Prostate gland (tissue), 2 donors: Measurements from ENCODE around the gene ASCL5. TPM values are rescaled to one million over a fixed set of nuclear protein-coding genes. Genes with fewer than 3 reads are reported as not detected.
A peak's percentile ranks its signal among the peaks of the same experiment; 100 is the strongest.

ENCODE experiments used
- DNase-seq: peaks from one replicate; pipeline ENCODE4 v3.0.0-alpha.2; 2019; ENCODE audit warnings: low spot score
- H3K27ac ChIP-seq, 2 donors: fragments of 200-600 bp; sonication (generic); 2 replicates each; pipeline ENCODE4 v1.5.1; 2017 to 2019
- H3K27me3 ChIP-seq: fragments of 200-600 bp; sonication (generic); replicated peaks from 2 replicates; pipeline ENCODE4 v1.5.1; 2019; ENCODE audit not compliant: insufficient read depth
- H3K36me3 ChIP-seq, 2 donors: fragments of 200-600 bp; sonication (generic); 1 replicate in 1 of 2; 2 replicates in 1 of 2; pipeline versions ENCODE4 v1.5.1 to v1.8.1; 2017 to 2019
- H3K4me1 ChIP-seq: fragments of 200-600 bp; sonication (generic); replicated peaks from 2 replicates; pipeline ENCODE4 v1.5.1; 2019
- H3K4me3 ChIP-seq, 2 donors: fragments of 200-600 bp; sonication (generic); 2 replicates each; pipeline ENCODE4 v1.5.1; 2017 to 2019
- H3K9me3 ChIP-seq: fragments of 200-600 bp; sonication (generic); 2 replicates; pipeline ENCODE4 v1.5.1; 2017
- CTCF ChIP-seq, 4 experiments: fragments of 200-600 bp in 2 of 4; fragments of 450-650 bp in 2 of 4; sonication (generic) in 2 of 4; IDR thresholded peaks; 1 replicate in 3 of 4; 2 replicates in 1 of 4; pipeline ENCODE4 v1.5.1; 2016 to 2019; ENCODE audit warnings: antibody characterized with exemption in 4 of 4, mild to moderate bottlenecking in 2 of 4, moderate library complexity in 2 of 4
- POLR2A ChIP-seq: fragments of 450-650 bp; IDR thresholded peaks from one replicate; pipeline ENCODE4 v1.6.1; 2016; ENCODE audit warnings: antibody characterized with exemption, mild to moderate bottlenecking
- POLR2AphosphoS5 ChIP-seq: sonication (generic); formaldehyde crosslinking; IDR thresholded peaks from one replicate; pipeline ENCODE4 v1.6.1; 2017; ENCODE audit warnings: antibody characterized with exemption
- WGBS: methylation state at CpG from one replicate; pipeline ENCODE4 v1.1.5; 2018; 5-methylcytosine and 5-hydroxymethylcytosine counted together
- intact Hi-C: fragments of 100-400 bp; cut with DNase I; formaldehyde crosslinking; loops from one replicate; pipeline ENCODE4 v1.14.2; 2022
- total RNA-seq, 2 donors: library from RNA; depleted of rRNA; stranded (reverse); fragments of >200 nt; gene quantifications; one replicate each; pipeline ENCODE4 v1.1.0, GENCODE V29; 2016

The ASCL5 gene
- total RNA-seq, 2 donors from 2014 or later: not detected

- TF ChIP-seq POLR2A (no peak), CTCF (IDR thresholded peaks at IDR 0.05) (no peak), POLR2AphosphoS5 (no peak)
- 92% methylated on average over 17 of the region's 17 CpGs for WGBS
- no peak for DNase-seq
- no peak overlapping the region for H3K27ac ChIP-seq
- intact Hi-C loops: no loop called here
- H3K9me3 ChIP-seq: no peaks in the 10 kb centered on the region
- no peaks in the 10 kb centered on the region for H3K4me1 ChIP-seq
- no peaks in the 10 kb centered on the region for H3K36me3 ChIP-seq
- no peak overlapping the region for H3K4me3 ChIP-seq
- no peaks in the 10 kb centered on the region for H3K27me3 ChIP-seq
These were observed 921 bp upstream of the ASCL5 start for GRCh38 chr1:201127755-201128455.

- Histone ChIP-seq H3K27ac (no peak overlapping the region), H3K4me1 (no peaks in the 10 kb centered on the region), H3K9me3 (no peaks in the 10 kb centered on the region), H3K36me3 (no peaks in the 10 kb centered on the region), H3K27me3 (no peaks in the 10 kb centered on the region), H3K4me3 (no peak overlapping the region)
- no peak for DNase-seq
- intact Hi-C loops: no loop called here
- no peak for TF ChIP-seq POLR2A
- no peak for TF ChIP-seq CTCF (IDR thresholded peaks at IDR 0.05)
- TF ChIP-seq POLR2AphosphoS5: no peak
- WGBS: 67% methylated on average over 3 of the region's 3 CpGs
These were observed 537 bp downstream of the ASCL5 start for GRCh38 chr1:201126463-201126831.

GRCh38 chr1:201125800-201126199 lies 1.2 kb downstream of the ASCL5 start:
- H3K9me3 ChIP-seq: no peaks in the 10 kb centered on the region
- H3K27ac ChIP-seq: no peak overlapping the region
- no peak for DNase-seq
- peak; percentile 44 for TF ChIP-seq POLR2AphosphoS5
- no peak for TF ChIP-seq CTCF (IDR thresholded peaks at IDR 0.05)
- no peaks in the 10 kb centered on the region for H3K4me1 ChIP-seq
- no peaks in the 10 kb centered on the region for H3K27me3 ChIP-seq
- intact Hi-C loops: no loop called here
- 25% methylated on average over 7 of the region's 7 CpGs for WGBS
- no peaks in the 10 kb centered on the region for H3K36me3 ChIP-seq
- H3K4me3 ChIP-seq: no peak overlapping the region

- intact Hi-C loops: no loop called here
- 68% methylated on average over 9 of the region's 9 CpGs for WGBS
These were observed 2.0 kb downstream of the ASCL5 start for GRCh38 chr1:201125019-201125418.

More at GRCh38 chr1:201125019-201125418, 2.0 kb downstream of the ASCL5 start:
- no peak overlapping the region for H3K27ac ChIP-seq
- no peak overlapping the region for H3K4me3 ChIP-seq
- H3K4me1 ChIP-seq: no peaks in the 10 kb centered on the region
- no peaks in the 10 kb centered on the region for H3K36me3 ChIP-seq
- no peaks in the 10 kb centered on the region for H3K9me3 ChIP-seq
- TF ChIP-seq CTCF (IDR thresholded peaks at IDR 0.05) (no peak), POLR2AphosphoS5 (no peak), POLR2A (no peak)
- no peaks in the 10 kb centered on the region for H3K27me3 ChIP-seq
- no peak for DNase-seq
